B cell (primary cell): ENCODE measurements around the gene CRYBA4. TPM values are rescaled to one million over a fixed set of nuclear protein-coding genes. Genes with fewer than 3 reads are reported as not detected.
"Not testable (repeated sequence)": the region's sequence is repeated elsewhere in the genome, so short reads cannot be mapped to it uniquely, and the experiment has no call there.

ENCODE experiments used
- ATAC-seq: fragments of 200-7000 bp; cut with Tn5 transposase; one replicate; pipeline ENCODE4 v1.10.0; 2021; ENCODE audit warnings: low read depth, mild to moderate bottlenecking, moderate number of reproducible peaks, moderate library complexity
- CTCF ChIA-PET: fragments of 350-600 bp; sonication (Branson Sonifier 250); formaldehyde crosslinking; loops from one replicate; lab custom pipeline; 2021; ENCODE audit warnings: antibody characterized with exemption, inconsistent platforms; lab: Charles Lee
- POLR2A ChIA-PET: fragments of 350-600 bp; sonication (Branson Sonifier 250); formaldehyde crosslinking; loops from one replicate; lab custom pipeline; 2021; ENCODE audit warnings: antibody characterized with exemption; lab: Charles Lee
- DNase-seq: peaks from one replicate; pipeline ENCODE4 v3.0.0; 2013
- H2AFZ ChIP-seq: 2 replicates; pipeline ENCODE4 v1.6.1; 2012; ENCODE audit warnings: mild to moderate bottlenecking, low read depth, low read length; ENCODE audit not compliant: insufficient read depth, poor library complexity, severe bottlenecking
- H3K27ac ChIP-seq, 2 donors: 1 replicate in 1 of 2; 2 replicates in 1 of 2; pipeline ENCODE4 v1.5.1; 2012 to 2013; ENCODE audit warnings: low read length in 2 of 2, mild to moderate bottlenecking in 2 of 2, moderate library complexity in 1 of 2
- H3K27me3 ChIP-seq, 4 experiments: fragments of 200-600 bp in 1 of 4; sonication (generic) in 1 of 4; replicated peaks in 1 of 4; 1 replicate in 2 of 4; 2 replicates in 2 of 4; pipeline versions ENCODE4 v1.6.1 to v1.7.0; 2013 to 2016; ENCODE audit warnings: low read length in 3 of 4, mild to moderate bottlenecking in 2 of 4, mixed read lengths in 1 of 4, moderate library complexity in 1 of 4; ENCODE audit not compliant: insufficient read depth in 4 of 4, control insufficient read depth in 3 of 4; ENCODE audit errors: control extremely low read depth in 1 of 4
- H3K36me3 ChIP-seq, 2 experiments: replicated peaks in 1 of 2; 1 replicate in 1 of 2; 2 replicates in 1 of 2; pipeline versions ENCODE4 v1.6.1 to v1.7.1; 2013; ENCODE audit warnings: low read length in 1 of 2; ENCODE audit not compliant: insufficient read depth in 2 of 2, control insufficient read depth in 1 of 2; ENCODE audit errors: control extremely low read depth in 1 of 2, extremely low read depth in 1 of 2
- H3K4me1 ChIP-seq, 2 donors: fragments of 200-600 bp in 1 of 2; sonication (generic) in 1 of 2; 1 replicate in 1 of 2; 2 replicates in 1 of 2; pipeline versions ENCODE4 v1.5.1 to v1.6.1; 2013 to 2017; ENCODE audit warnings: low read length in 2 of 2; ENCODE audit not compliant: control insufficient read depth in 2 of 2, insufficient read depth in 2 of 2
- H3K4me2 ChIP-seq: replicated peaks from 2 replicates; pipeline ENCODE3; 2012; ENCODE audit warnings: mild to moderate bottlenecking, low read depth, low read length; ENCODE audit not compliant: poor library complexity, severe bottlenecking
- H3K4me3 ChIP-seq, 5 experiments: fragments of 200-600 bp in 1 of 5; sonication (generic) in 1 of 5; 1 replicate in 3 of 5; 2 replicates in 2 of 5; pipeline versions ENCODE4 v1.5.1 to v1.7.0; 2011 to 2016; ENCODE audit warnings: low read length in 4 of 5, mild to moderate bottlenecking in 4 of 5, low read depth in 2 of 5, control low read depth in 1 of 5, moderate library complexity in 1 of 5; ENCODE audit not compliant: insufficient read depth in 1 of 5; ENCODE audit errors: control extremely low read depth in 1 of 5, extremely low read depth in 1 of 5
- H3K79me2 ChIP-seq: fragments of 200-600 bp; sonication (generic); one replicate; pipeline ENCODE4 v1.6.0; 2016; ENCODE audit warnings: low read length; ENCODE audit not compliant: control insufficient read depth, insufficient read depth
- H3K9ac ChIP-seq: fragments of 200-600 bp; sonication (generic); 2 replicates; pipeline ENCODE4 v1.6.1; 2017; ENCODE audit warnings: mild to moderate bottlenecking, low read length, moderate library complexity
- H3K9me3 ChIP-seq, 3 donors: one replicate each; pipeline versions ENCODE4 v1.6.1 to v1.7.1; 2013; ENCODE audit warnings: low read length in 2 of 3; ENCODE audit not compliant: control insufficient read depth in 2 of 3, insufficient read depth in 1 of 3; ENCODE audit errors: control extremely low read depth in 1 of 3
- H4K20me1 ChIP-seq: 2 replicates; pipeline ENCODE4 v1.6.0; 2012; ENCODE audit warnings: mild to moderate bottlenecking, low read length; ENCODE audit not compliant: insufficient read depth, control insufficient read depth, poor library complexity, severe bottlenecking
- H3K27ac Mint-ChIP-seq: one replicate; pipeline ENCODE4 v1.8.0; 2021; ENCODE audit warnings: mixed read lengths
- H3K27me3 Mint-ChIP-seq: one replicate; pipeline ENCODE4 v1.8.0; 2021; ENCODE audit warnings: mixed read lengths
- H3K4me1 Mint-ChIP-seq: one replicate; pipeline ENCODE4 v1.8.0; 2021; ENCODE audit warnings: mixed read lengths
- H3K4me3 Mint-ChIP-seq: one replicate; pipeline ENCODE4 v1.8.0; 2021; ENCODE audit warnings: mixed read lengths
- H3K9me3 Mint-ChIP-seq: one replicate; pipeline ENCODE4 v1.8.0; 2022; ENCODE audit warnings: mixed read lengths; ENCODE audit not compliant: insufficient read depth
- EZH2 ChIP-seq: IDR thresholded peaks from 2 replicates; pipeline ENCODE4 v1.6.1; 2012; ENCODE audit warnings: borderline replicate concordance, low read depth, mild to moderate bottlenecking, moderate library complexity, low read length; ENCODE audit not compliant: insufficient read depth, poor library complexity, severe bottlenecking
- WGBS: methylation state at CpG from one replicate; pipeline ENCODE4 v1.1.5; 2013; ENCODE audit warnings: missing lambda C conversion rate; ENCODE audit not compliant: insufficient coverage; 5-methylcytosine and 5-hydroxymethylcytosine counted together
- intact Hi-C: fragments of 100-400 bp; cut with micrococcal nuclease; formaldehyde crosslinking; loops from one replicate; pipeline ENCODE4 v1.10.0; 2022
- polyA plus RNA-seq: library from polyadenylated mRNA; depleted of rRNA; stranded (reverse); fragments of >200 nt; gene quantifications from 2 replicates; pipeline ENCODE4 v1.2.3, GENCODE V29; 2012
- total RNA-seq, 2 donors: library from RNA; stranded (reverse); fragments of 120-200 nt in 1 of 2; gene quantifications; 1 replicate in 1 of 2; 2 replicates in 1 of 2; pipeline versions ENCODE4 v1.2.3 to v1.2.4, GENCODE V29; 2013 to 2022
- TF ChIP-seq, protein P1 (sequence below): fragments of 200-600 bp; IDR thresholded peaks from one replicate; pipeline ENCODE4 v1.8.0; 2022; ENCODE audit warnings: antibody characterized with exemption, mild to moderate bottlenecking

The CRYBA4 gene
- total and polyA plus RNA-seq, 2 donors (not counting 1 experiment from before 2014, with no cell fraction given), result not detected

- no peaks in the 10 kb centered on the region for H3K36me3 ChIP-seq
- H3K4me1 ChIP-seq, result peaks cover 22 to 41% of the 10 kb centered on the region in 2 donors
- intact Hi-C loops, result no loop called here
- H3K4me3 ChIP-seq, result no peak overlapping the region
- no peaks in the 10 kb centered on the region for H3K79me2 ChIP-seq
- ATAC-seq, result no peak
- no peak for DNase-seq
- POLR2A ChIA-PET, result no interaction called here
- no peaks in the 10 kb centered on the region for H3K9me3 ChIP-seq
- H4K20me1 ChIP-seq, result no peaks in the 10 kb centered on the region
- Mint-ChIP-seq H3K9me3 (no peaks in the 10 kb centered on the region), H3K27me3 (peaks cover 6% of the 10 kb centered on the region), H3K4me3 (no peak overlapping the region), H3K4me1 (peaks cover 37% of the 10 kb centered on the region), H3K27ac (no peak overlapping the region)
- 97% methylated on average over 4 of the region's 4 CpGs for WGBS
- no peak overlapping the region for H3K27ac ChIP-seq
- CTCF ChIA-PET, result no interaction called here
- TF ChIP-seq, protein P1, sequence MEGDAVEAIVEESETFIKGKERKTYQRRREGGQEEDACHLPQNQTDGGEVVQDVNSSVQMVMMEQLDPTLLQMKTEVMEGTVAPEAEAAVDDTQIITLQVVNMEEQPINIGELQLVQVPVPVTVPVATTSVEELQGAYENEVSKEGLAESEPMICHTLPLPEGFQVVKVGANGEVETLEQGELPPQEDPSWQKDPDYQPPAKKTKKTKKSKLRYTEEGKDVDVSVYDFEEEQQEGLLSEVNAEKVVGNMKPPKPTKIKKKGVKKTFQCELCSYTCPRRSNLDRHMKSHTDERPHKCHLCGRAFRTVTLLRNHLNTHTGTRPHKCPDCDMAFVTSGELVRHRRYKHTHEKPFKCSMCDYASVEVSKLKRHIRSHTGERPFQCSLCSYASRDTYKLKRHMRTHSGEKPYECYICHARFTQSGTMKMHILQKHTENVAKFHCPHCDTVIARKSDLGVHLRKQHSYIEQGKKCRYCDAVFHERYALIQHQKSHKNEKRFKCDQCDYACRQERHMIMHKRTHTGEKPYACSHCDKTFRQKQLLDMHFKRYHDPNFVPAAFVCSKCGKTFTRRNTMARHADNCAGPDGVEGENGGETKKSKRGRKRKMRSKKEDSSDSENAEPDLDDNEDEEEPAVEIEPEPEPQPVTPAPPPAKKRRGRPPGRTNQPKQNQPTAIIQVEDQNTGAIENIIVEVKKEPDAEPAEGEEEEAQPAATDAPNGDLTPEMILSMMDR, result no peak
- TF ChIP-seq EZH2, result no peak
- H3K9ac ChIP-seq, result no peak overlapping the region
- H2AFZ ChIP-seq, result no peak overlapping the region
- no peak overlapping the region for H3K4me2 ChIP-seq
- H3K27me3 ChIP-seq, result peaks cover 0 to 5% (median 0%) of the 10 kb centered on the region in 4 experiments
These were observed 9.1 kb upstream of the CRYBA4 start for GRCh38 chr22:26612652-26613051.

DNA sequence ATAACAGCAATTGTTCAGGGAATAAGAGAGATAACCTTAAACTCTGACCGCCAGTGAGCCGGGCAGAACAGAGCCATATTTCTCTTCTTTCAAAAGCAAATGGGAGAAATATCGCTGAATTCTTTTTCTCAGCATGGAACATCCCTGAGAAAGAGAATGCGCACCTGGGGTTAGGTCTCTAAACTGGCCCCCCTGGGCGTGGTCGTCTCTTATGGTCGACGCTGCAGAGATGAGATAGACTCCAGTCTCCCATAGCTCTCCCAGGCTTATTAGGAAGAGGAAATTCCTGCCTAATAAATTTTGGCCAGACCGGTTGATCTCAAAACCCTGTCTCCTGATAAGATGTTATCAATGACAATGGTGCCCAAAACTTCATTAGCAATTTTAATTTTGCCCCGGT is 8.0 kb upstream of the CRYBA4 start:
- H3K4me3 ChIP-seq, ATAC-seq, H2AFZ ChIP-seq, H3K9me3 Mint-ChIP-seq, H3K27ac Mint-ChIP-seq, H3K4me2 ChIP-seq, H3K27me3 ChIP-seq, CTCF ChIA-PET, H3K9me3 ChIP-seq, H3K27me3 Mint-ChIP-seq, H3K27ac ChIP-seq, POLR2A ChIA-PET, H3K9ac ChIP-seq, H3K79me2 ChIP-seq, DNase-seq, H3K4me3 Mint-ChIP-seq, H3K36me3 ChIP-seq, intact Hi-C loops, H4K20me1 ChIP-seq: not testable (repeated sequence)
- H3K4me1 Mint-ChIP-seq, result peaks cover 39% of the 10 kb centered on the region
- WGBS, result 50% methylated on average over 2 of the region's 10 CpGs
- H3K4me1 ChIP-seq, result peaks cover 25 to 47% of the 10 kb centered on the region in 2 donors
